Kidney (tissue), 14 donors: Measurements from ENCODE around the gene BMP7. TPM values are rescaled to one million over a fixed set of nuclear protein-coding genes. Genes with fewer than 3 reads are reported as not detected.

Source experiments
- DNase-seq, 5 donors: peaks; one replicate each; pipeline ENCODE4 v3.0.0-alpha.2; 2013 to 2020
- FAIRE-seq: peaks from 2 replicates; lab custom pipeline; 2012; peaks lifted over from hg19 to GRCh38; lab: Jason Lieb, UNC
- H3K27ac ChIP-seq, 2 donors: one replicate each; pipeline ENCODE4 v1.7.0; 2013; ENCODE audit warnings: low read depth in 2 of 2, low read length in 2 of 2, inconsistent platforms in 1 of 2
- H3K27me3 ChIP-seq: one replicate; pipeline ENCODE4 v1.7.1; 2013; ENCODE audit warnings: low read length, inconsistent platforms; ENCODE audit not compliant: control insufficient read depth, insufficient read depth
- H3K36me3 ChIP-seq, 3 donors: one replicate each; pipeline versions ENCODE4 v1.7.0 to v1.7.1; 2013; ENCODE audit warnings: low read length in 3 of 3, control low read depth in 1 of 3, inconsistent platforms in 1 of 3; ENCODE audit not compliant: insufficient read depth in 3 of 3, control insufficient read depth in 2 of 3
- H3K4me1 ChIP-seq, 3 donors: one replicate each; pipeline versions ENCODE4 v1.7.0 to v1.7.1; 2013; ENCODE audit warnings: low read length in 3 of 3, inconsistent platforms in 1 of 3, low read depth in 1 of 3; ENCODE audit not compliant: control insufficient read depth in 2 of 3, insufficient read depth in 2 of 3
- H3K4me3 ChIP-seq, 3 donors: one replicate each; pipeline versions ENCODE4 v1.7.0 to v1.8.1; 2013; ENCODE audit warnings: low read length in 3 of 3, control low read depth in 1 of 3, inconsistent platforms in 1 of 3
- H3K9ac ChIP-seq, 3 donors: one replicate each; pipeline versions ENCODE4 v1.7.0 to v1.7.1; 2013; ENCODE audit warnings: low read length in 3 of 3, control low read depth in 1 of 3, inconsistent platforms in 1 of 3
- H3K9me3 ChIP-seq, 3 donors: one replicate each; pipeline versions ENCODE4 v1.7.0 to v1.7.1; 2013; ENCODE audit warnings: low read length in 3 of 3, control low read depth in 1 of 3, inconsistent platforms in 1 of 3; ENCODE audit not compliant: control insufficient read depth in 2 of 3, insufficient read depth in 1 of 3
- CTCF ChIP-seq: IDR thresholded peaks from 3 replicates; pipeline ENCODE4 v1.5.1; 2012; ENCODE audit warnings: mild to moderate bottlenecking, moderate library complexity, borderline replicate concordance; ENCODE audit not compliant: insufficient read depth; ENCODE audit errors: extremely low read depth
- intact Hi-C: fragments of 100-400 bp; cut with DNase I; formaldehyde crosslinking; loops from one replicate; pipeline ENCODE4 v1.11.1; 2022
- polyA plus RNA-seq: library from polyadenylated mRNA; stranded (reverse); fragments of 350-450 nt; fragmentation: Illumina TruSeq; extraction: RNeasy Lipid Tissue Mini Kit (QIAGEN cat#74804); gene quantifications from one replicate; pipeline ENCODE4 v1.2.3, GENCODE V29; 2014; ENCODE audit warnings: low read depth, low replicate concordance; ENCODE audit not compliant: insufficient read depth
- total RNA-seq: library from RNA; stranded (reverse); fragmentation: NEBNext Ultra II Directional; extraction: Animal tissue kit (Norgen Biotek cat#: 25700); gene quantifications from one replicate; pipeline ENCODE4 v1.2.1, GENCODE V29; 2021
- donor health status: control.
- donor health status: control.
- donor health status: control.
- donor health status: control.
- donor health status: control.
- donor health status: DM: yes; HTN: yes; CAD: no.
- donor health status: Normal renal cell carcinoma (clear cell type).

The BMP7 gene
- total and polyA plus RNA-seq, 2 donors from 2014 or later: 1.6 to 11.3 TPM

DNA sequence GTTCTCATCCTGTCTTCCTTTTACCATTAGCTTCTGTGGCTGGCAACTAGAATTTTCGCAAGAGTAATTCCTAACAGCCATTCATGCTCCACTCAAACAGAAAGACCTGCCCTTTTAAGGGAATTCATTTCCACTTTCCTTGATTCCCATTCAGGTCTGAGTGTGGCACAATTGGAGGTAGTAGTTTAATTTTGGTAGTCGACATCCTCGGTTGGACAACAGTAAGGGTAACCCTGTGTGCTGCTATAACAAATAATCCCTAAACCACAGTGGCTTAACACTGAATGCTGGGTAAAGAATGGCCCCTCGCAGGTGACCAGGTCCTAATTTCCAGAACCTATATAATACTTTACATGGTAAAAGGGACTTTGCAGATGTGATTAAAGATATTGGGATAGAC is 142.9 kb downstream of the BMP7 start:
- Histone ChIP-seq H3K9ac (no peak overlapping the region), H3K4me1 (no peaks in the 10 kb centered on the region), H3K27ac (no peak overlapping the region), H3K4me3 (no peak overlapping the region), H3K9me3 (no peaks in the 10 kb centered on the region), H3K27me3 (no peaks in the 10 kb centered on the region), H3K36me3 (no peaks in the 10 kb centered on the region)
- DNase-seq: no peak
- FAIRE-seq: no peak
- intact Hi-C loops: no loop called here
- no peak for TF ChIP-seq CTCF

DNA sequence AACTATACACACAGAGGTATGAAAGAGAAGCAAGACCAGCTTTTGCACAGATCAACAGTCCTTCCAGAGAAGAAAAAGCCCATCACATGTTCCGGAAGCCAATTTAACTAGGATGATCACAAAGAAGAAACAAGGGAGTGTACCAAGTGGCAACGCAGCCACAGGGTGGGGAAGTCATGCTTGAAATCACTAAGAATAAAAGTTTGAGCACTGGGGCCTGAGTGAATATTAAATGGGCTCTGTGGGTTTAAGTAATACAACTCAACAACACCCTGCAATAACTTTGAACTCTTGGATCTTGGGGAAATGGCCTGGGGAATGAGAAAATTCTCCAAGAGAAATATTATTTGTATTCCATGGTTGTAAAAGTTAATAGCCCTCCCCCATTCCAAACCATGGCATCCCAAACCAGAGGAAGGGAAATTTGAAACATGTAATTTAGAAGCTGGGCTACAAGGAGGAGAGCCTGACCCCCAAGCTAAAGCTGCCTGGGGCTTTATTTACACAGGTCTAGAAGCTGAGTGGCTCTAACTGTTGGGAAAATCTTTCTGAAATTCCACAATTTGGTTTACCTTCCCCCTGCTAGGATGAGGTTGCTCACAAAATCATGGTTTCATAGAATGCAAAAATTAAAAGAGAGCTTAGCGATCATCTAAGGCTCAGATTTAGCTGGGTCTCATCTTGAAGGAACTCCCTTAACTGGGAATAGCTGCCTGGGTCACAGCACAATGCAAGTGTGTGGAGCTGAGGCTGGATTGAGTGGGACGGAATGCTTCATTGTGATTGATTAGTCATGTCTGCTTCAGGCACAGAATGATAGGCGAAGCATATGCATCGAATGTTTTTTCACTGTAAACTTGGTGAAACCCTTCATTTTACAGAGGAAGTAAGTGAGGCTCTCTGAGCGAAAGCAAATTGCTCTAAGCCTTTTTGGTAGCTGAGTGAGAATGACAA is 143.6 kb downstream of the BMP7 start:
- TF ChIP-seq CTCF: no peak
- FAIRE-seq: no peak
- DNase-seq: peak in 3 of 5 donors; percentile 74 to 87 (median 81)
- Histone ChIP-seq H3K27ac (no peak overlapping the region), H3K9ac (no peak overlapping the region), H3K4me1 (no peaks in the 10 kb centered on the region), H3K9me3 (no peaks in the 10 kb centered on the region), H3K36me3 (no peaks in the 10 kb centered on the region), H3K4me3 (no peak overlapping the region), H3K27me3 (no peaks in the 10 kb centered on the region)
- intact Hi-C loops: no loop called here

GRCh38 chr20:57118964-57119363 is 147.5 kb downstream of the BMP7 start:
- TF ChIP-seq CTCF: no peak

More at GRCh38 chr20:57118964-57119363, 147.5 kb downstream of the BMP7 start:
- no peak for DNase-seq
- no peak overlapping the region for H3K9ac ChIP-seq
- no peaks in the 10 kb centered on the region for H3K36me3 ChIP-seq
- no peaks in the 10 kb centered on the region for H3K9me3 ChIP-seq
- no peak overlapping the region for H3K4me3 ChIP-seq
- intact Hi-C loops: no loop called here
- H3K27ac ChIP-seq: no peak overlapping the region
- no peaks in the 10 kb centered on the region for H3K4me1 ChIP-seq
- H3K27me3 ChIP-seq: no peaks in the 10 kb centered on the region
- FAIRE-seq: no peak

Other genes with a start within 250 kb of the BMP7 start
- gene SPO11, start 63.2 kb upstream of the BMP7 start, total RNA-seq: not detected
- not detected for gene SPO11, start 63.2 kb upstream of the BMP7 start, polyA plus RNA-seq
- gene RAE1, start 84.6 kb upstream of the BMP7 start, total RNA-seq: 19.5 TPM
- 26.3 TPM for gene RAE1, start 84.6 kb upstream of the BMP7 start, polyA plus RNA-seq
- 16.8 TPM for gene RBM38, start 124.8 kb upstream of the BMP7 start, total RNA-seq
- gene RBM38, start 124.8 kb upstream of the BMP7 start, polyA plus RNA-seq: 18.0 TPM